SK-N-SH (cell line): ENCODE results near the gene THBS2. TPM values are rescaled to one million over a fixed set of nuclear protein-coding genes. Genes with fewer than 3 reads are reported as not detected.
"Not testable (repeated sequence)": the region's sequence is repeated elsewhere in the genome, so short reads cannot be mapped to it uniquely, and the experiment has no call there.

ENCODE experiments used
- CTCF ChIA-PET: fragments of 300-600, 350-600 bp; formaldehyde crosslinking; extraction: SDS; loops from one replicate; lab custom pipeline; 2021; lab: Yijun Ruan, JAX
- POLR2A ChIA-PET: fragments of 350-600 bp; sonication (Branson Sonifier 250); formaldehyde crosslinking; extraction: SDS; loops from one replicate; lab custom pipeline; 2020; ENCODE audit warnings: antibody characterized with exemption, inconsistent platforms; lab: Yijun Ruan, JAX
- DNase-seq: peaks from one replicate; pipeline ENCODE4 v3.0.0; 2012
- H2AFZ ChIP-seq: fragments of 200-600 bp; sonication (generic); 2 replicates; pipeline ENCODE4 v1.8.1; 2016; ENCODE audit warnings: antibody characterized with exemption, mild to moderate bottlenecking, low read depth
- H3F3A ChIP-seq: fragments of 200-600 bp; sonication (generic); replicated peaks from 2 replicates; pipeline ENCODE3; 2016; ENCODE audit warnings: antibody characterized with exemption, mild to moderate bottlenecking; ENCODE audit not compliant: insufficient read depth
- H3K27ac ChIP-seq, 2 experiments: fragments of 200-500 bp in 1 of 2; fragments of 200-600 bp in 1 of 2; sonication (Bioruptor generic) in 1 of 2; sonication (generic), shearing (Covaris generic) in 1 of 2; 2 replicates each; pipeline versions ENCODE4 v1.5.1 to v1.6.1; 2014 to 2016; ENCODE audit warnings: low read depth in 2 of 2, inconsistent platforms in 1 of 2, low read length in 1 of 2, mild to moderate bottlenecking in 1 of 2, mixed read lengths in 1 of 2
- H3K27me3 ChIP-seq: fragments of 200-600 bp; sonication (generic), shearing (Covaris generic); 2 replicates; pipeline ENCODE4 v1.6.1; 2016; ENCODE audit warnings: mixed run types; ENCODE audit not compliant: insufficient read depth
- H3K36me3 ChIP-seq, 2 experiments: fragments of 200-500 bp in 1 of 2; fragments of 200-600 bp in 1 of 2; sonication (Bioruptor generic) in 1 of 2; sonication (generic) in 1 of 2; replicated peaks in 1 of 2; 2 replicates each; pipeline versions ENCODE3 to v1.5.1; 2014 to 2016; ENCODE audit warnings: low read length in 1 of 2, mild to moderate bottlenecking in 1 of 2; ENCODE audit not compliant: insufficient read depth in 2 of 2, control insufficient read depth in 1 of 2
- H3K4me1 ChIP-seq, 2 experiments: fragments of 200-500 bp in 1 of 2; fragments of 200-600 bp in 1 of 2; sonication (Bioruptor generic) in 1 of 2; sonication (generic), shearing (Covaris generic) in 1 of 2; 2 replicates each; pipeline versions ENCODE4 v1.5.1 to v1.6.1; 2014 to 2016; ENCODE audit warnings: low read depth in 1 of 2, low read length in 1 of 2, mixed run types in 1 of 2; ENCODE audit not compliant: insufficient read depth in 2 of 2, control insufficient read depth in 1 of 2
- H3K4me2 ChIP-seq: fragments of 200-600 bp; sonication (generic), shearing (Covaris generic); 2 replicates; pipeline ENCODE4 v1.6.1; 2017; ENCODE audit warnings: mixed run types
- H3K4me3 ChIP-seq, 2 experiments: fragments of 200-500 bp in 1 of 2; fragments of 200-600 bp in 1 of 2; sonication (Bioruptor generic) in 1 of 2; sonication (generic), shearing (Covaris generic) in 1 of 2; 2 replicates each; pipeline versions ENCODE4 v1.5.1 to v1.8.1; 2014 to 2016; ENCODE audit warnings: low read depth in 2 of 2, inconsistent platforms in 1 of 2, low read length in 1 of 2, mild to moderate bottlenecking in 1 of 2, mixed read lengths in 1 of 2, moderate library complexity in 1 of 2
- H3K79me2 ChIP-seq: fragments of 200-600 bp; sonication (generic); 2 replicates; pipeline ENCODE4 v1.8.1; 2017; ENCODE audit warnings: mild to moderate bottlenecking; ENCODE audit not compliant: insufficient read depth
- H3K9ac ChIP-seq: fragments of 200-600 bp; sonication (generic); 2 replicates; pipeline ENCODE4 v1.6.1; 2017; ENCODE audit warnings: mixed run types
- H3K9me2 ChIP-seq: fragments of 200-600 bp; sonication (generic); 2 replicates; pipeline ENCODE4 v1.6.1; 2017; ENCODE audit warnings: mixed run types
- H3K9me3 ChIP-seq: fragments of 200-600 bp; sonication (generic); 2 replicates; pipeline ENCODE4 v1.6.1; 2017; ENCODE audit warnings: mixed run types, mild to moderate bottlenecking, moderate library complexity
- H4K20me1 ChIP-seq: fragments of 200-600 bp; sonication (generic); 2 replicates; pipeline ENCODE4 v1.6.1; 2017; ENCODE audit warnings: mild to moderate bottlenecking, mixed run types; ENCODE audit not compliant: insufficient read depth
- EP300 ChIP-seq, 2 experiments: IDR thresholded peaks; 2 replicates each; pipeline versions ENCODE4 v1.4.0 to v1.6.1; 2012; ENCODE audit warnings: borderline replicate concordance in 1 of 2, low read depth in 1 of 2, low read length in 1 of 2
- FOXM1 ChIP-seq: IDR thresholded peaks from 2 replicates; pipeline ENCODE4 v1.4.0; 2012; ENCODE audit warnings: low read depth, mild to moderate bottlenecking
- MEF2A ChIP-seq: IDR thresholded peaks from 2 replicates; pipeline ENCODE4 v1.4.0; 2012; ENCODE audit warnings: low read depth, borderline replicate concordance
- MXI1 ChIP-seq: IDR thresholded peaks from 2 replicates; pipeline ENCODE4 v1.6.1; 2012; ENCODE audit warnings: mild to moderate bottlenecking, low read depth, low read length, improper control_type of control experiment
- NFIC ChIP-seq: IDR thresholded peaks from 2 replicates; pipeline ENCODE4 v1.4.0; 2012; ENCODE audit warnings: borderline replicate concordance
- NRF1 ChIP-seq: IDR thresholded peaks from 2 replicates; pipeline ENCODE4 v1.6.1; 2012; ENCODE audit warnings: low read depth, mild to moderate bottlenecking, low read length
- RAD21 ChIP-seq: IDR thresholded peaks from 2 replicates; pipeline ENCODE4 v1.6.1; 2012; ENCODE audit warnings: mild to moderate bottlenecking, low read length
- RCOR1 ChIP-seq: fragments of 150-350 bp; IDR thresholded peaks from 2 replicates; pipeline ENCODE4 v1.6.1; 2017; ENCODE audit warnings: antibody characterized with exemption, low read length
- TCF12 ChIP-seq: IDR thresholded peaks from 2 replicates; pipeline ENCODE4 v1.4.0; 2012
- WGBS: methylation state at CpG from one replicate; pipeline ENCODE4 v1.1.6; 2017; ENCODE audit warnings: low lambda C conversion rate; 5-methylcytosine and 5-hydroxymethylcytosine counted together
- polyA plus RNA-seq, 3 experiments: library from polyadenylated mRNA; depleted of rRNA; stranded (reverse); fragments of >200 nt; gene quantifications; 2 replicates each; pipeline ENCODE4 v1.2.3, GENCODE V29; 2012
- TF ChIP-seq, protein P1 (sequence below): IDR thresholded peaks from 2 replicates; pipeline ENCODE4; 2012
- TF ChIP-seq, protein P2 (sequence below): fragments of 150-350 bp; IDR thresholded peaks from 2 replicates; pipeline ENCODE4 v1.6.1; 2016; ENCODE audit warnings: mild to moderate bottlenecking, low read depth, low read length
- TF ChIP-seq, protein P3 (sequence below): IDR thresholded peaks from 2 replicates; pipeline ENCODE4 v1.4.0; 2012; ENCODE audit warnings: low read depth, borderline replicate concordance
- TF ChIP-seq, protein P4 (sequence below): IDR thresholded peaks from 2 replicates; pipeline ENCODE4 v1.4.0; 2012; ENCODE audit warnings: low read depth, borderline replicate concordance

Gene THBS2
- polyA plus RNA-seq, 1 of the 3 experiments (the other 2 are of a cell fraction): 166 TPM

DNA sequence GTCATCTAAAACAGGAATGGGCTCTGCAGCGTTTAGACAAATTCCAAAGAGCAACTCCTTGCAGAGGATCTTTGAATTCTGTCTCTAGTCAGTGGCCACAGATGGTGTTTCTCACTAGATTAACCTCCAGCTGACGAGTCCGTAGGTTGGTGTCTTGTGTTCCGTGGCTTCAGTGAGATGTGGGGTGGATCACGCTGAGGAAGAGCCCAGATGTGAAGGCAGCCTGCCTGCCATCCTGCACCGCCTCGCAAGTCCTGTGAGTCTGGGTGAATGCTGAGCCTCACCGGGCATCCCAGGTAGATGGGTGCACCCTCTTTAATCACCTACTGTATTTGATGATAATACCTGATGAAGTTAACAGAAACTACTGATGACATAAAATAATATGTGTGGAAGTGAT is 70.4 kb downstream of the THBS2 start:
- no peak overlapping the region for H2AFZ ChIP-seq
- no peak for DNase-seq
- H3K9me2 ChIP-seq: no peaks in the 10 kb centered on the region
- POLR2A ChIA-PET: no interaction called here
- H3K4me2 ChIP-seq: no peak overlapping the region
- no peaks in the 10 kb centered on the region for H3K9me3 ChIP-seq
- no peak overlapping the region for H3K9ac ChIP-seq
- no peaks in the 10 kb centered on the region for H3K36me3 ChIP-seq
- no peaks in the 10 kb centered on the region for H3F3A ChIP-seq
- H3K4me1 ChIP-seq: no peaks in the 10 kb centered on the region
- H4K20me1 ChIP-seq: no peaks in the 10 kb centered on the region
- 78% methylated on average over 7 of the region's 8 CpGs for WGBS
- CTCF ChIA-PET: no interaction called here
- H3K4me3 ChIP-seq: no peak overlapping the region
- no peaks in the 10 kb centered on the region for H3K79me2 ChIP-seq
- no peak overlapping the region for H3K27ac ChIP-seq
- TF ChIP-seq MEF2A: no peak
- TF ChIP-seq, protein P1, sequence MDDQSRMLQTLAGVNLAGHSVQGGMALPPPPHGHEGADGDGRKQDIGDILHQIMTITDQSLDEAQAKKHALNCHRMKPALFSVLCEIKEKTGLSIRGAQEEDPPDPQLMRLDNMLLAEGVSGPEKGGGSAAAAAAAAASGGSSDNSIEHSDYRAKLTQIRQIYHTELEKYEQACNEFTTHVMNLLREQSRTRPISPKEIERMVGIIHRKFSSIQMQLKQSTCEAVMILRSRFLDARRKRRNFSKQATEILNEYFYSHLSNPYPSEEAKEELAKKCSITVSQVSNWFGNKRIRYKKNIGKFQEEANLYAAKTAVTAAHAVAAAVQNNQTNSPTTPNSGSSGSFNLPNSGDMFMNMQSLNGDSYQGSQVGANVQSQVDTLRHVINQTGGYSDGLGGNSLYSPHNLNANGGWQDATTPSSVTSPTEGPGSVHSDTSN: no peak
- TF ChIP-seq, protein P2, sequence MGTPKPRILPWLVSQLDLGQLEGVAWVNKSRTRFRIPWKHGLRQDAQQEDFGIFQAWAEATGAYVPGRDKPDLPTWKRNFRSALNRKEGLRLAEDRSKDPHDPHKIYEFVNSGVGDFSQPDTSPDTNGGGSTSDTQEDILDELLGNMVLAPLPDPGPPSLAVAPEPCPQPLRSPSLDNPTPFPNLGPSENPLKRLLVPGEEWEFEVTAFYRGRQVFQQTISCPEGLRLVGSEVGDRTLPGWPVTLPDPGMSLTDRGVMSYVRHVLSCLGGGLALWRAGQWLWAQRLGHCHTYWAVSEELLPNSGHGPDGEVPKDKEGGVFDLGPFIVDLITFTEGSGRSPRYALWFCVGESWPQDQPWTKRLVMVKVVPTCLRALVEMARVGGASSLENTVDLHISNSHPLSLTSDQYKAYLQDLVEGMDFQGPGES: no peak
- TF ChIP-seq, protein P3, sequence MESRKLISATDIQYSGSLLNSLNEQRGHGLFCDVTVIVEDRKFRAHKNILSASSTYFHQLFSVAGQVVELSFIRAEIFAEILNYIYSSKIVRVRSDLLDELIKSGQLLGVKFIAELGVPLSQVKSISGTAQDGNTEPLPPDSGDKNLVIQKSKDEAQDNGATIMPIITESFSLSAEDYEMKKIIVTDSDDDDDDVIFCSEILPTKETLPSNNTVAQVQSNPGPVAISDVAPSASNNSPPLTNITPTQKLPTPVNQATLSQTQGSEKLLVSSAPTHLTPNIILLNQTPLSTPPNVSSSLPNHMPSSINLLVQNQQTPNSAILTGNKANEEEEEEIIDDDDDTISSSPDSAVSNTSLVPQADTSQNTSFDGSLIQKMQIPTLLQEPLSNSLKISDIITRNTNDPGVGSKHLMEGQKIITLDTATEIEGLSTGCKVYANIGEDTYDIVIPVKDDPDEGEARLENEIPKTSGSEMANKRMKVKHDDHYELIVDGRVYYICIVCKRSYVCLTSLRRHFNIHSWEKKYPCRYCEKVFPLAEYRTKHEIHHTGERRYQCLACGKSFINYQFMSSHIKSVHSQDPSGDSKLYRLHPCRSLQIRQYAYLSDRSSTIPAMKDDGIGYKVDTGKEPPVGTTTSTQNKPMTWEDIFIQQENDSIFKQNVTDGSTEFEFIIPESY: no peak
- no peak for TF ChIP-seq EP300 (IDR thresholded peaks at IDR 0.05; ENCODE audit: borderline replicate concordance in 1 of 2, low read depth in 1 of 2, low read length in 1 of 2)
- TF ChIP-seq TCF12: no peak
- TF ChIP-seq FOXM1: no peak
- TF ChIP-seq, protein P4, sequence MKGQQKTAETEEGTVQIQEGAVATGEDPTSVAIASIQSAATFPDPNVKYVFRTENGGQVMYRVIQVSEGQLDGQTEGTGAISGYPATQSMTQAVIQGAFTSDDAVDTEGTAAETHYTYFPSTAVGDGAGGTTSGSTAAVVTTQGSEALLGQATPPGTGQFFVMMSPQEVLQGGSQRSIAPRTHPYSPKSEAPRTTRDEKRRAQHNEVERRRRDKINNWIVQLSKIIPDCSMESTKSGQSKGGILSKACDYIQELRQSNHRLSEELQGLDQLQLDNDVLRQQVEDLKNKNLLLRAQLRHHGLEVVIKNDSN: no peak
- no peak for TF ChIP-seq NRF1
- no peak for TF ChIP-seq RCOR1
- no peak for TF ChIP-seq MXI1
- TF ChIP-seq RAD21: no peak
- no peak for TF ChIP-seq NFIC
- no peaks in the 10 kb centered on the region for H3K27me3 ChIP-seq

DNA sequence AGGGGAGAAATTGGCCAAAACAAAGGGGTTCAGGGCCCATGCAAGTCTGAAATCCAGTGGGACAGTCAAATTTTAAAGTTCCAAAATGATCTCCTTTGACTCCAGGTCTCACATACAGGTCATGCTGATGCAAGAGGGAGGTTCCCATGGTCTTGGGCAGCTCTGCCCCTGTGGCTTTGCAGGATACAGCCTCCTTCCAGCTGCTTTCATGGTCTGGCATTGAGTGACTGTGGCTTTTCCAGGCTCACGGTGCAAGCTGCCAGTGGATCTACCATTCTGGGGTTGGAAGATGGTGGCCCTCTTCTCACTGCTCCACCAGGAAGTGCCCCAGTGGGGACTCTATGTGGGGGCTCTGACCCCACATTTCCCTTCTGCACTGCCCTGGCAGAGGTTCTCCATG is 73.8 kb downstream of the THBS2 start:
- H3K4me3 ChIP-seq, CTCF ChIA-PET, DNase-seq, H2AFZ ChIP-seq, H4K20me1 ChIP-seq, H3K9me2 ChIP-seq, H3K4me2 ChIP-seq, H3K27me3 ChIP-seq, H3K36me3 ChIP-seq, H3K27ac ChIP-seq, POLR2A ChIA-PET, H3K9me3 ChIP-seq, H3F3A ChIP-seq, H3K79me2 ChIP-seq, H3K4me1 ChIP-seq, H3K9ac ChIP-seq: not testable (repeated sequence)
- WGBS: no CpG with 5 or more reads among the region's 1 CpG
